RWPE2 (cell line): ENCODE data around the gene SORCS2.

ENCODE experiments used
- ATAC-seq: fragments of 200-7000 bp; cut with Tn5 transposase; 3 replicates; pipeline ENCODE4 v1.9.1; 2021; ENCODE audit warnings: low read depth
- DNase-seq: peaks from one replicate; pipeline ENCODE4 v3.0.0-alpha.2; 2020; ENCODE audit warnings: low spot score
- H3K27ac ChIP-seq: fragments of 450-650 bp; 2 replicates; pipeline ENCODE4 v1.5.1; 2017; ENCODE audit warnings: mild to moderate bottlenecking; ENCODE audit not compliant: poor library complexity, severe bottlenecking
- H3K27me3 ChIP-seq: fragments of 250-450 bp; sonication (Bioruptor Pico); 2 replicates; pipeline ENCODE4 v1.5.1; 2021; ENCODE audit warnings: mild to moderate bottlenecking, moderate library complexity; ENCODE audit not compliant: insufficient read depth, poor library complexity, severe bottlenecking
- H3K36me3 ChIP-seq: fragments of 250-450 bp; sonication (Bioruptor Pico); 2 replicates; pipeline ENCODE4 v1.5.1; 2020; ENCODE audit warnings: low read depth, mild to moderate bottlenecking, moderate library complexity
- H3K4me1 ChIP-seq: fragments of 250-450 bp; sonication (Bioruptor Pico); 2 replicates; pipeline ENCODE4 v1.5.1; 2021; ENCODE audit warnings: mild to moderate bottlenecking, moderate library complexity; ENCODE audit not compliant: insufficient read depth, poor library complexity, severe bottlenecking
- H3K4me3 ChIP-seq: fragments of 250-450 bp; sonication (Bioruptor Pico); 2 replicates; pipeline ENCODE4 v1.5.1; 2021; ENCODE audit warnings: mild to moderate bottlenecking, moderate library complexity; ENCODE audit not compliant: severe bottlenecking
- H3K9me3 ChIP-seq: fragments of 250-450 bp; sonication (Bioruptor Pico); 2 replicates; pipeline ENCODE4 v1.5.1; 2021; ENCODE audit warnings: mild to moderate bottlenecking, moderate library complexity; ENCODE audit not compliant: severe bottlenecking
- TF ChIP-seq, protein P1 (sequence below): fragments of 450-650 bp; IDR thresholded peaks from one replicate; pipeline ENCODE4 v1.5.1; 2017; ENCODE audit warnings: mild to moderate bottlenecking, moderate library complexity; ENCODE audit not compliant: poor library complexity, severe bottlenecking

SORCS2 gene

DNA sequence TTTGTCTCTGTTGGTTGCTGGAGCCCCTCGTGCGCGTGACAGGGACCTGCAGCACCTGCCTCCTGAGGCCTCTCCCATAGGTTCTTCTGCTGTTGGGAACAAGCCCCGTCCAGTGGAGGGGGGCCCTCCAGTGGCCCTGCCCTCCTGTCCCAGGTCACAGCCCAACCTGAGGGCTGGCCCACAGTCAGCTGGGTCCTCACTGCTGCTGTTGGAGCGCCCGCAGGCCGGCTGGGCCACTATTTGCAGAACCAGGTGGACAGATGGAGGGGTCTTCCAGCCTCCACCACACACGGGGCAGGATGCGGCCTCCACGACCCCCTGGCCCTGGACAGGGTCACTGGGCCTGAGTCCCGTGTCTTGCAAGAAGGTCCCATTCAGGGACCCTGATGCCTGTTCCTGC, 293.8 kb downstream of the SORCS2 start:
- no peak overlapping the region for H3K4me3 ChIP-seq
- DNase-seq (no peak), ATAC-seq (no peak)
- H3K4me1 ChIP-seq = no peaks in the 10 kb centered on the region
- no peaks in the 10 kb centered on the region for H3K9me3 ChIP-seq
- H3K36me3 ChIP-seq = no peaks in the 10 kb centered on the region
- TF ChIP-seq, protein P1, sequence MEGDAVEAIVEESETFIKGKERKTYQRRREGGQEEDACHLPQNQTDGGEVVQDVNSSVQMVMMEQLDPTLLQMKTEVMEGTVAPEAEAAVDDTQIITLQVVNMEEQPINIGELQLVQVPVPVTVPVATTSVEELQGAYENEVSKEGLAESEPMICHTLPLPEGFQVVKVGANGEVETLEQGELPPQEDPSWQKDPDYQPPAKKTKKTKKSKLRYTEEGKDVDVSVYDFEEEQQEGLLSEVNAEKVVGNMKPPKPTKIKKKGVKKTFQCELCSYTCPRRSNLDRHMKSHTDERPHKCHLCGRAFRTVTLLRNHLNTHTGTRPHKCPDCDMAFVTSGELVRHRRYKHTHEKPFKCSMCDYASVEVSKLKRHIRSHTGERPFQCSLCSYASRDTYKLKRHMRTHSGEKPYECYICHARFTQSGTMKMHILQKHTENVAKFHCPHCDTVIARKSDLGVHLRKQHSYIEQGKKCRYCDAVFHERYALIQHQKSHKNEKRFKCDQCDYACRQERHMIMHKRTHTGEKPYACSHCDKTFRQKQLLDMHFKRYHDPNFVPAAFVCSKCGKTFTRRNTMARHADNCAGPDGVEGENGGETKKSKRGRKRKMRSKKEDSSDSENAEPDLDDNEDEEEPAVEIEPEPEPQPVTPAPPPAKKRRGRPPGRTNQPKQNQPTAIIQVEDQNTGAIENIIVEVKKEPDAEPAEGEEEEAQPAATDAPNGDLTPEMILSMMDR = no peak
- H3K27me3 ChIP-seq = no peaks in the 10 kb centered on the region
- no peak overlapping the region for H3K27ac ChIP-seq

DNA sequence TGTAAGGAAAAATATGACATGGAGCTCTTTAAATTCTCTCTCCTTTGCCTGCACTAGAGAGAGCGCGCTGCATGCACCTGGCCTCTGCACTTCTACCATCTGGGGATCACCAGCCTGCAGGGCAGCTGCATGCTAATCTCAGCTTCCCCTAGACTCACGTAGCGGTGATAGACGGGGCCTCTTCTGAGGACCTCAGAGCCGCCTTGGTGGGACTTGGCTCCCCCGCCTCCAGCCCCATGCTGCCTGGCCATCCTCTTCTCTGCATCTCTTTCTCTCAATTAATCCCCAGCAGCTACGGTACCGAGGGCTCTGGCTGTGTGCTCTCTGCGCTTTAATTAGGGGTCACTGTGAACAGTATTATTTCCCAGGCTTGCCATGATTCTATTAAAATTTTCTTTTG, 295.2 kb downstream of the SORCS2 start:
- TF ChIP-seq, protein P1 = no peak
- Histone ChIP-seq H3K27me3 (no peaks in the 10 kb centered on the region), H3K4me1 (no peaks in the 10 kb centered on the region), H3K4me3 (no peak overlapping the region), H3K9me3 (no peaks in the 10 kb centered on the region), H3K27ac (no peak overlapping the region), H3K36me3 (no peaks in the 10 kb centered on the region)
- DNase-seq (no peak), ATAC-seq (no peak)

DNA sequence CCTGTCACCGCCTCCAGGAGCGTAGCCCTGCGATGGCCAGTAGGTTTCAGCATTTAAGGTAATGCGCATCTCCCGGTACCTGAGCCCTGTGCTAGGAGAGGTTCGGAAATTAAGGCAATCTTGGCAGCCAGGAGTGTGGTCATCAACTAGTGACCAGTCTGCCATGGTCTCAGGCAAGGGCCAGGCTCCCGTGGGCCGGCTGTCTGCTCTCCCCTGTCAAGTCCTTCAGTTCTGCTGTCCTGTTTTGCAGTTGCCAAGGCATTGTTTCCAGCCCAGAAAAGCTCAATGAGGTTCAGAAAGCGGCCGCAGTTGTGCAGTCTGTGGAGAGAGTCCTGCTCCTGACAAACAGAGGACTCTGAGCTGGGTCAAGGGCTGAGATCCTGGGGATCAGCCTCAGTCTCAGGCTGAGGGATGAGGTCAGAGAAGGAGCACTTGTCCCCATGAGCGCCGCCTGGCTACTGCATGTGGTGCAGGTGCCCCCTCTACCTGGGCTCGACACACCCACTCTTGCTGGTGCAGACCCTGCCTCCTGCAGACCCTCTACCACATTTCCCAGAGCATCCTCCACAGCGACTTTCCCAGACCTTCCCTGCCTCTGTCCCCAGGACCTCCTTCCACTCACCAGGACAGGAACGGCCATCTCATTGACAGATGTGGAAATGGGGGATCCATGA, 295.8 kb downstream of the SORCS2 start:
- Histone ChIP-seq H3K9me3 (no peaks in the 10 kb centered on the region), H3K27me3 (no peaks in the 10 kb centered on the region), H3K27ac (no peak overlapping the region), H3K36me3 (no peaks in the 10 kb centered on the region), H3K4me3 (no peak overlapping the region), H3K4me1 (no peaks in the 10 kb centered on the region)
- ATAC-seq = no peak
- no peak for DNase-seq
- TF ChIP-seq, protein P1 = no peak

DNA sequence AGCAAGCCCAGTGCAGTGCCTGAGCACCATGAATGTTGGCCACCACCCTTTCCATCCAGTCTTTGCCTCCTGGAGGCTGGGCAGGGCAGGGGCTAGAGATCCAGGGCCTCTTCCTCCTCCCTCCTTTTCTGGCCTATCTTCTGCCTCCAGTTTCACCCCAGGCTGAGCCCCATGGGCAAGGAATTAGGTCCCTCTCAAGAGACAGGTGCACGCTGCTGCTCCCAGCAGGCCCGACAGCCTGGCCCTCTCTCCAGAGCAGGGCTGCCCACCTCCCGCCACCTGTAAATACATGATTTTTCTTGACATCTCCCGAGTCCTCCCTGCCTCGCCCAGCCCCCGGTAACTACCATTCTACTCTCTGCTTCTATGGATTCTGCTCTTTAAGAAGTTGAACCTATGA, 299.6 kb downstream of the SORCS2 start:
- Histone ChIP-seq H3K4me1 (no peaks in the 10 kb centered on the region), H3K36me3 (no peaks in the 10 kb centered on the region), H3K27me3 (no peaks in the 10 kb centered on the region), H3K9me3 (no peaks in the 10 kb centered on the region), H3K4me3 (no peak overlapping the region), H3K27ac (no peak overlapping the region)
- TF ChIP-seq, protein P1 = no peak
- DNase-seq (no peak), ATAC-seq (no peak)

DNA sequence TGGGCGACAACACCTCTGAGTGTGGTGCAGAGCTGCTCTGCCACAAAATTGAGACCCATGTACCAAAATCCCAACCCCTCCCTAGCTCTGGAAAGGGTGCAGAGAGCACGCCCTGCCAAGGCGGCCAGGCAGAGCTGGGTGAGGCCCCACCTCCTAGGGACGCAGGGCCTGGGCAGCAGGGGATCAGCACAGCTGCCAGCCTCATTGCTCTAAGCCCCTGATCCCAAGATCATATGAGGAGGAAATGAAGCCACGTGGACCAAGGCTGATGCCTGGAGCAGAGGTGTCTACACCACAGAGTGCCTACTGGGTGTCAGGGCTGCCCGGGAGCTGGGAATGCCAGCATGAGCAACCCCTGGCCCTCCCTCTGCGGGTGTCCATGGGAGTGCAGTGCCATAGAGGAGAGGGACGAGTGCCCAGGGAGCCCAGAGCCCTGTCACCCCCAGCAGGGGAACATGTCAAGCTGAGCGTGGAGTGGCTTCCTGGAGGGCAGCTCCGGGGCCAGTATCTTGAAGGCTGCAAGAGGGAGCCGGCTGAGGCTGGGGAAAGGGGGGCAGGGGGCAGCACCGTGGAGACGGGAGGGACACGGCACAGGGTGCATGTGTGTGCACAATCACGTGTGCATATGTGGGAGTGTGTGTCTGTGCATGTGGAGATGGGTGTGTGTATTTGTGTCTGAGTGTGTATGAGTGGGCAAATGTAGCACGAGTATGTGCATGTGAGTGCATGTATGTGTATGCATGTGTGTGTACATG, 306.3 kb downstream of the SORCS2 start:
- H3K4me3 ChIP-seq = no peak overlapping the region
- H3K27ac ChIP-seq = no peak overlapping the region
- TF ChIP-seq, protein P1 = no peak
- no peak for DNase-seq
- no peaks in the 10 kb centered on the region for H3K9me3 ChIP-seq
- ATAC-seq = no peak
- peaks cover 3% of the 10 kb centered on the region for H3K27me3 ChIP-seq
- H3K4me1 ChIP-seq = no peaks in the 10 kb centered on the region
- no peaks in the 10 kb centered on the region for H3K36me3 ChIP-seq
